GM18517 (cell line): ENCODE results near the gene DOK1.
A peak's percentile ranks its signal among the peaks of the same experiment; 100 is the strongest.

Experiments used
- ATAC-seq: cut with Tn5 transposase; IDR thresholded peaks from one replicate; pipeline ENCODE4 v1.9.1; 2021; ENCODE audit warnings: mild to moderate bottlenecking, moderate library complexity; ENCODE audit not compliant: unreplicated experiment

The DOK1 gene

DNA sequence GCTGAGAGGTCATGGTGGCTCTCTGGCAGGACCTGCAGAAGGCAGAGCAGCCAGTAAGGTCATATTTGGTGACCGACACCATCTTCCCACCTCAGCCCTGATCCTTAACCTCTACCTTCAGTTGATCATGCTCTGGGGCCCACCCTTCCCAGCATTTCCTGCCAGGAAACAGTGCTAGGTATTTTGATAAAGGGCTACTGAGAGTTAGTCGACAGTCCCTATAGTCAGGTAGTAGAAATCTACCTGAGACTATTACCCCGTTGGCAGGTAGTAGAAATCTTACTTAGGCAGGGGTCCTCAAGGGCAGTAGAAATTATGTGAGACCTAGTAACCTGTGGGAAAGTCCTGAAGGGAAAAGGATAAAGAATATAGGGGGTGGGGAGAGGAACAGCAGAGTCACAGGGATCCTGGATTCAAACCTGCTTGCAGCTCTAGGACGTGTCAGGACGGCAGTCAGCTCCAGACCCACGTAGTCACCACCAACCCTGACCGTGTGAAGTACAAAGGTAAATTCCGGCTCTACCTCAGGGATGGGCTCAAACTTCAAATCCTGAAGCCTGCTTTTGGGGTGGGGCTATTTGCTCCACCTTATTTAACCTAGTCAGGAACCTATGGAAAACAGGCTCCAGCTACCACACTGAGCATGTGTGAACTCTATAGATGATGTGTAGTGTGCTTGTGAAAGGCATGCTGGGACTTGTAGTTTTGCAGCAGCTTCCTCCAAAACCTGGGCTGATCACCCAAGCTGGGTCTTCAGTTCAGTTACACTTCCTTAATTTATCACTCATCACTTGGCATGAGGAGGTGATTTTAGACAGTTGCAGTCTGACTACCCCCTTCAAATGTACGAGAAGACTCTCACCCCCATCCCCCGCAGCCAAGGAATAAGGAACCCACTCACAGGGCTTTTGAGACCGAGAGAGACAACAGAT, 28.5 kb upstream of the DOK1 start, which contains the start of gene DQX1:
TSS of gene DQX1 (minus strand) at position 515 of the 932 bp plus-strand sequence. CDS start at position 13, 502 bp downstream.
- ATAC-seq = no peak

- no peak for ATAC-seq
These were observed 27.8 kb upstream of the DOK1 start for GRCh38 chr2:74526649-74527230.

GRCh38 chr2:74527741-74528140, 26.8 kb upstream of the DOK1 start:
- no peak for ATAC-seq

DNA sequence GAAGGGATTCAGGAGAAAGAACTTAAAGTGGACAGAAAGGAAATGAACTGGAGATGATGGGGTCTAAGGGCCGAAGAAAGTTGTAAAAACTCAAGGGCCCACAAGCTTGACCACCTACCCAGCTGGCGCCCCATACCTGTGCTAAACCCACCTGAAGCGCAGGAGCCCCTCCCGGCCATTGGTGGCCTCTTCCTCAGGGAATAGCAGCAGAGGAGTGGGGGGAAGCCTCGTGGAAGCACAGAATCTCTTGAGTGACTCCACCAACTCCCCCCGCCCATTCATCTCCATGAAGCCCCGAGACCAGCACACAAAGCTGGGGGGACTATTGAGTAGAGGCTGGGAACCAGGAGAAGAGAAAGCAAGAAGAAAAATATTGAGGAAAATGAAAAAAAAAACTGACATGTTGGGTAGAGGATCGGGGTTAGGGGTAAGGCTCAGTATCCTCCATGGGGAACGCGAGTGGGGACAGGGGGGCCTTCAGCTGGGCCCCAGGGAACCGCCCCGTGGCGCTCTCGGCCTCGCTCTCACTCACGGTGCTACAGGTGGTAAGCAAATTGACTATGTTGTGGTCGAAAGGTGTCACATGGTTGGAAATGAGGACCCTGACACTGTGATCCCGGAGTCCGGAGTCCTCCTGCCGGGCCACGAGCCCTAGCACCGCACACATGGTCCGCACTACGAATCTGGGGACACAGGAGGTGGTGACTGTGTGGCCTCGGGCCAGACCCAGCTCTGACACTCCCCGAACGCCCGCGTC, 25.7 kb upstream of the DOK1 start:
- peak; percentile 7 for ATAC-seq

DNA sequence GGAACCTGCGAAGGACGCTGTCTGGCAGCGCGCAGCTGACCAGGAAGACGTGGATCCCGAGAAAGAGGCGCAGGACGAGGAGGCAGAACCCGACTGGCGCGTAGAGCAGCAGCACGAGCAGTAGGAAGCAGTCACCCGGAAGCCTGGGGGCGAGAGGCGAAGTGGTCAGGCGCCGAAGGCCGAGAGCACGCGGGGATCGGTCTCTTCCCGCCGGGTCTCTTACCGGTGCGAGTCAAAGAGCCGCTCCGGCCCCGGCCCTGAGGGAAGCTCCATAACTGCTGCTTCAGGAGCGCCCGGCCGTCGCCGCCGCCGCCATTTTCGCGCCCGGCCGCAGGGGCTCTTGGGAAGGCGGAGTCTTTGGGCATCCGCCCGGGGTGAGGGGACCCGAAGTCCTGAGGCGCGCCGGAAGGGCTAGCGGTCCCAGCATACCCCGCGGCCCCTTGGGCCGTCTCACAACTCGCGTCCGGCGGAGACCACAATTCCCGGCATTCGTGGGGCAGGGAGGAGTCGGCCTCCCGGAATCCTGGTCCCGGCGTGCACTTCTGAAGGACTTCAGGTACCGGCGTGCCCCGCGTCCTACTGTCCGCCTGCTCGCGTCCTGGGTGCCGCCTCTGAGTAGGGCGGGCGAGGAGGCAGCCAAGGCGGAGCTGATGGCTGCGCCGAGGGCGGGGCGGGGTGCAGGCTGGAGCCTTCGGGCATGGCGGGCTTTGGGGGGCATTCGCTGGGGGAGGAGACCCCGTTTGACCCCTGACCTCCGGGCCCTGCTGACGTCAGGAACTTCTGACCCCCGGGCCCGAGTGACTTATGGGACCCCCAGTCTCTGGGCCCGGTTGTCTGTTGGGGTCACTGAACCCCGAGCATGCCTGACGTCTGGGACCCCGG, 24.9 kb upstream of the DOK1 start, which contains the start of the genes AUP1 and HTRA2:
TSS of gene AUP1 (minus strand) at position 350 of the 882 bp plus-strand sequence. CDS start at position 273, 77 bp downstream.
TSS of gene HTRA2 (plus strand) at position 577 of the 882 bp plus-strand sequence. CDS start at position 651, 74 bp downstream.
- ATAC-seq = peak; percentile 79

GRCh38 chr2:74530239-74531187, 24.0 kb upstream of the DOK1 start:
- ATAC-seq = no peak

GRCh38 chr2:74531666-74532065, 22.9 kb upstream of the DOK1 start:
- no peak for ATAC-seq

GRCh38 chr2:74532222-74532621, 22.3 kb upstream of the DOK1 start:
- ATAC-seq = no peak

DNA sequence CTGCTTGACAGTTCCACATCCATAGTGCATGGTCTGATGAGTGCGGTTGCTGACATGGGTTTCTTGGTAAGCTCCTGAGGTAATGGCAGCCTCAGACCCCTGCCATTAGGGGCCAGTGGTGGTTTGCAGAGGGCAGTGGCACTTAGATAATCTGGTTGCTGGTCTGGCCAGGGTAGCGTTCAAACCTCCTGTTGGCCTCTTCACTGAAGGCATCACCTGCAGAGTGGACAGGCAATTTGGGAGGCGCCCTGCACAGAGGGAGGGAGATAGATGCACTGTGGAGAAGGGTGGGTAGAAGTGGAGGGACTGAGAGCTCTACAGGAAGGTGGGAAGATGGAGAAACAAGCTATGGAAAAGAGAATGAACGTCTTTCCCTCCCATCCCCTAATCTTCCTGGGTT, 21.1 kb upstream of the DOK1 start:
- no peak for ATAC-seq

DNA sequence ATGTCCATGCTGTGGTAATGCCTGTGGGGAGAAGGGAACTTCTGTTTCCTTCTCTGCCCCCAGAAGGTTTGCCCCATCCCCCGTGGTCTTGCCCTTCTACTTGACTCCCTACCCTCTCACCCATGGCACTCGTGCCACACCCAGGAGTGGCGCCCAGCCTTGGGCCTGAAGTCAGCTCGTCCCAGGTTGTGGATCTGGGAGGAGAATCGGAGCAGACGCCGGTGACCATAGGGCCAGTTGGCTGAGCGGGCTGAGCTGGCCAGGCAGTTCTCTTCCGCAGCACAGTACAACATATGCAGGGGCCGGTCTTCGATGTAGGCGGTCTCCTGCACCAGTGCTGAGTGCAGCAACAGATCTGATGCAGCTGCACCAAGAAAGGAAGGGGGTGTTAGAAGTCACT, 20.1 kb upstream of the DOK1 start:
- no peak for ATAC-seq

GRCh38 chr2:74535440-74535965, 19.0 kb upstream of the DOK1 start:
- no peak for ATAC-seq

DNA sequence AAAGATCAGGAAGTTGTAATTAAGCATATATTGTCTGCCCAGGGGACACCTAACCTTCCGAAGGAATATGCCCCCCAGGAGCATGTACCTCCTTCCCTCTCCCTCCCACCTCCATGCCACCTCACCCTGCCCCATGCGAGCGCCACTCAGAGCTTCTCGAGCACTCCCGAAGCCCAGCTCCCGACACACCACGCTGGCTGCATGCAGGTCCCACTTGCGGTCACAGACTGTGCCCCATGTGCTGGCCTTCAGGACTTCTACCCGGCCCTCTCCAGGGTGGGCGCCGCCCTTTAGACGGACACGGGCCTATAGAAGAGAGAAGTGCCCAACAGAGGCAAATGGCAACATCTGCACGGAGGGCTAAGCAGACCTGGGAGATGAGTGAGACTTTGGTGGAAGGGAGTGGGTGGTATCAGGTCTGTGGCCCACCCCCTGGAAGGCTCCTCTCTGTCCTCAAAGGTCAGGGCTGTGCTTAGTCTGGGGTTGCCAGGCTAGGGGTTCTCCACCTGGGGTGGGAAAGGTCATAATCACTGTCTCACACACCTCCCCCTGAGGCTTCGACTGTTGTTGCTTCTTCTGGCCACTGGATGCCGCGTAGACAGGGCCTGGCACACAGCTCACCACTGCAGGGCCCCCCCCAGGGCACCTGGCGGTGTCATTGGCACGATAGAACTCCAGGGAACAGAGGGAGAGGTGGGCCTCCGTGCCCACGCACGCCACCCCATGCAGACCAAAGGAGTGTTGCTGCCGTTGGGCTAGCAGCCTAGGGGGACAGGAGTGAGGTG, 18.2 kb upstream of the DOK1 start:
- ATAC-seq = no peak

- no peak for ATAC-seq
These were observed 17.4 kb upstream of the DOK1 start for GRCh38 chr2:74537140-74537539.

DNA sequence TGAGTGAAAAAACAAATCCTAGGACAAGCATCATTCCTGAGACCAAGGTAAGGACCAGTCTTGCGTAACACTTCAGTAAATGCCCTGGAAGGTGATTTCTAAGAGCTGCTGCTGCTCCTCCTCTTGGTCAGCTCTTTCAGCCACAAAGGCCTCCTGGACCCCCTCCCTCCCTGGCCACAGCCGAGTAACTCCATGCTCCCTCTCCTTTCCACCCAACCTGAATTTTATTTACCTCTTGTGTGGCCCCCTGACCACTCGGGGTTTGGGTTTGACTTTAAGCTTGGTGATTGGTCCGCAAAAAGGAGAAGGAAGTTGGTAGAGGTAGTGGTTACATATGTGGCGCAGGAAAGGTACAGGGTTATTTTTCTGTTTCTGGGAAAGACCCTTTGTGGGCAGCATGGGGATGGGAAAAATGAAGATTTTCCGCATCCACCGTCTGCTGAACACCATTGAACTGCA, 15.6 kb upstream of the DOK1 start:
- ATAC-seq = no peak

DNA sequence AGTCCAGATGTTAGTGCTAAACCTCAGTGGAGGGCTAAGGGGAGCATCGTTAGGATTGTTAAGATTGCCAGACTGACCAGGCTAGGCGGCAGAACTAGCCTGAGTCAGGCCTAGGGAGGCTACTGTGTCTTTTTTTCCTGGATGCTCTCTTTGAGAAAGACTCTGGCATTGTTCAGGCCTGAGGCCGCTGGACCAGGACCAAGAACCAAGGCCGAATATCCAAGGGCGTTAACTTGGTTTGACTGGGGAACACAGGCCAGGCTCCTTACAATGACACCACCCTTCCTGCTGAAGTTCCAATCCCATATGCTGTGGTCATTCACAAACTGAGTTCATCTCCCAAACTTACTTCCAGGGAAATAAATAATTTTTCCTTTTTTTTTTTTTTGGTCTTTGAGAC, 14.2 kb upstream of the DOK1 start:
- no peak for ATAC-seq

GRCh38 chr2:74542978-74543377, 11.5 kb upstream of the DOK1 start:
- no peak for ATAC-seq

GRCh38 chr2:74544634-74545033, 9.9 kb upstream of the DOK1 start:
- no peak for ATAC-seq

DNA sequence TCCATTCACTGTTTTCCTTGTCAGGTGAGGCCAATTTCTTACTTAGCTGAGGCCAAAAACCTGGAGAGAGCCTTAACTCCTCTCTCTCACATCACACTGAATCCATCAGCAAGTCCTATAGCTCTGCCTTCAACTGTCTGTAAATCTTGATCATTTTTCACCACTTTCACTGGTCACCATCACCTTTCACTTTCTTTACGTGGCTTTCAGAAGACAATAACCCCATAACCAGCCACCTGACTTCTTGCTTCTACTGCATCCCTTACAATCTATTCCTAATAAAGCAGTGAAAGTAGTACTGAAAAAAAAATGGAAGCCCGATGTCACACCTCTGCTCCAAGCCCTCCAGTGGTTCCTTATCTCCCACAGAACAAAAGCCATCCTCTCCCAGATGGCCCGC, 8.5 kb upstream of the DOK1 start:
- no peak for ATAC-seq
